HG02759 (cell line): ENCODE results near the gene TMEM222.

Source experiments
- ATAC-seq: cut with Tn5 transposase; IDR thresholded peaks from one replicate; pipeline ENCODE4 v1.9.1; 2021; ENCODE audit warnings: mild to moderate bottlenecking, moderate library complexity; ENCODE audit not compliant: unreplicated experiment

Gene TMEM222

GRCh38 chr1:27306071-27306470 is 15.9 kb upstream of the TMEM222 start:
- no peak for ATAC-seq

GRCh38 chr1:27306892-27307761 is 14.8 kb upstream of the TMEM222 start:
- no peak for ATAC-seq

- ATAC-seq: no peak
Measured at GRCh38 chr1:27307874-27308598, 13.9 kb upstream of the TMEM222 start.

GRCh38 chr1:27314169-27314568 is 7.8 kb upstream of the TMEM222 start:
- no peak for ATAC-seq

GRCh38 chr1:27314737-27315136 is 7.2 kb upstream of the TMEM222 start:
- no peak for ATAC-seq

GRCh38 chr1:27316860-27317259 is 5.1 kb upstream of the TMEM222 start:
- no peak for ATAC-seq

GRCh38 chr1:27318136-27318535 is 3.8 kb upstream of the TMEM222 start:
- ATAC-seq: no peak

GRCh38 chr1:27318596-27318995 is 3.4 kb upstream of the TMEM222 start:
- ATAC-seq: no peak

- no peak for ATAC-seq
Measured at GRCh38 chr1:27322569-27323240, 742 bp downstream of the TMEM222 start.

- ATAC-seq: no peak
Measured at GRCh38 chr1:27325286-27325685, 3.3 kb downstream of the TMEM222 start.

GRCh38 chr1:27327964-27328363 is 6.0 kb downstream of the TMEM222 start:
- no peak for ATAC-seq

- ATAC-seq: no peak
Measured at GRCh38 chr1:27330786-27331185, 8.8 kb downstream of the TMEM222 start.

GRCh38 chr1:27331426-27331825 is 9.5 kb downstream of the TMEM222 start:
- ATAC-seq: no peak

GRCh38 chr1:27331922-27332321 is 10.0 kb downstream of the TMEM222 start:
- ATAC-seq: no peak

GRCh38 chr1:27332536-27333281 is 10.7 kb downstream of the TMEM222 start:
- no peak for ATAC-seq

GRCh38 chr1:27333717-27334279 is 11.8 kb downstream of the TMEM222 start:
- ATAC-seq: no peak

GRCh38 chr1:27335506-27336422 is 13.8 kb downstream of the TMEM222 start:
- no peak for ATAC-seq

- ATAC-seq: no peak
Measured at GRCh38 chr1:27336756-27337155, 14.8 kb downstream of the TMEM222 start.

- ATAC-seq: no peak
Measured at GRCh38 chr1:27338751-27339150, 16.8 kb downstream of the TMEM222 start.

- ATAC-seq: no peak
Measured at GRCh38 chr1:27339213-27339612, 17.2 kb downstream of the TMEM222 start.
